ENCODE measurements around the gene PRKCE. TPM values are rescaled to one million over a fixed set of nuclear protein-coding genes. Genes with fewer than 3 reads are reported as not detected.

Gene PRKCE
- total and polyA plus RNA-seq, 2 of the 8 experiments (the other 6 are each of a cell fraction or from before 2014, with no cell fraction given), result 0.54 to 2.1 TPM

- TF ChIP-seq CTCF (IDR thresholded peaks at IDR 0.05; ENCODE audit: control extremely low read depth in 1 of 3, insufficient read depth in 1 of 3, low read depth in 1 of 3, low read length in 3 of 3) (no peak), SP1 (IDR thresholded peaks at IDR 0.05; ENCODE audit: low read depth, low read length) (no peak)
- TF ChIP-seq, protein P1, sequence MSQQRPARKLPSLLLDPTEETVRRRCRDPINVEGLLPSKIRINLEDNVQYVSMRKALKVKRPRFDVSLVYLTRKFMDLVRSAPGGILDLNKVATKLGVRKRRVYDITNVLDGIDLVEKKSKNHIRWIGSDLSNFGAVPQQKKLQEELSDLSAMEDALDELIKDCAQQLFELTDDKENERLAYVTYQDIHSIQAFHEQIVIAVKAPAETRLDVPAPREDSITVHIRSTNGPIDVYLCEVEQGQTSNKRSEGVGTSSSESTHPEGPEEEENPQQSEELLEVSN (IDR thresholded peaks at IDR 0.05), result no peak
These were observed 417.2 kb downstream of the PRKCE start (continued) for GRCh38 chr2:46068636-46069035.
